Mammary epithelial cell (primary cell): ENCODE data around the gene TBC1D3C.
"Not testable (repeated sequence)": the region's sequence is repeated elsewhere in the genome, so short reads cannot be mapped to it uniquely, and the experiment has no call there.

Experiments used
- CTCF ChIP-seq, 2 donors: IDR thresholded peaks in 1 of 2; conservative IDR thresholded peaks in 1 of 2; 2 replicates each; pipeline ENCODE4 v1.5.1; 2011 to 2012; ENCODE audit warnings: inconsistent platforms in 2 of 2, low read length in 2 of 2, mild to moderate bottlenecking in 2 of 2, control low read depth in 1 of 2, low read depth in 1 of 2; ENCODE audit not compliant: insufficient read depth in 1 of 2; ENCODE audit errors: extremely low read depth in 1 of 2
- EZH2 ChIP-seq: IDR thresholded peaks from 2 replicates; pipeline ENCODE4 v1.6.1; 2012; ENCODE audit warnings: low read length, inconsistent platforms, borderline replicate concordance

- TF ChIP-seq CTCF (conservative IDR thresholded peaks at IDR 0.05 in 1 of 2, IDR thresholded peaks at IDR 0.05 in 1 of 2; ENCODE audit: extremely low read depth in 1 of 2, insufficient read depth in 1 of 2, low read depth in 1 of 2, low read length in 2 of 2); EZH2: not testable (repeated sequence)
These were observed 30.8 kb upstream of the TBC1D3C start for GRCh38 chr17:38099262-38099661.
